Chondrocyte (in vitro differentiated cells): Measurements from ENCODE around the gene SRSF3. TPM values are rescaled to one million over a fixed set of nuclear protein-coding genes. Genes with fewer than 3 reads are reported as not detected.
"Not testable (repeated sequence)": the region's sequence is repeated elsewhere in the genome, so short reads cannot be mapped to it uniquely, and the experiment has no call there.

Source experiments
- DNase-seq: peaks from one replicate; pipeline ENCODE4 v3.0.0; 2021; ENCODE audit warnings: mixed read lengths, low spot score
- H3K27ac Mint-ChIP-seq: one replicate; pipeline ENCODE4 v1.8.0; 2021; ENCODE audit warnings: mild to moderate bottlenecking, moderate library complexity, mixed read lengths; ENCODE audit not compliant: unreplicated experiment
- H3K27me3 Mint-ChIP-seq: 2 replicates; pipeline ENCODE4 v1.8.0; 2021; ENCODE audit warnings: low read depth, mixed read lengths
- H3K36me3 Mint-ChIP-seq: 2 replicates; pipeline ENCODE4 v1.8.0; 2021; ENCODE audit warnings: low read depth, mixed read lengths
- H3K4me1 Mint-ChIP-seq: 2 replicates; pipeline ENCODE4 v1.8.0; 2021; ENCODE audit warnings: low read depth, mild to moderate bottlenecking, mixed read lengths
- H3K4me3 Mint-ChIP-seq: one replicate; pipeline ENCODE4 v1.8.0; 2021; ENCODE audit warnings: mild to moderate bottlenecking, moderate library complexity, mixed read lengths; ENCODE audit not compliant: unreplicated experiment
- H3K9me3 Mint-ChIP-seq: 2 replicates; pipeline ENCODE4 v1.8.0; 2021; ENCODE audit warnings: low read depth, mixed read lengths
- CTCF ChIP-seq: fragments of 200-600 bp; sonication (generic); IDR thresholded peaks from 2 replicates; pipeline ENCODE4 v1.5.0; 2021; ENCODE audit warnings: antibody characterized with exemption, mild to moderate bottlenecking, moderate library complexity
- total RNA-seq: library from RNA; stranded (reverse); gene quantifications from 3 replicates; pipeline ENCODE4 v1.2.1, GENCODE V29; 2021

Gene SRSF3
- total RNA-seq, 1 donor from 2014 or later: 191 TPM

GRCh38 chr6:36609582-36609981 lies 15.4 kb downstream of the SRSF3 start:
- H3K4me1 Mint-ChIP-seq: peaks cover 29% of the 10 kb centered on the region
- H3K27ac Mint-ChIP-seq: peak overlapping the region; percentile 56
- no peak for TF ChIP-seq CTCF
- H3K36me3 Mint-ChIP-seq: peaks cover 36% of the 10 kb centered on the region
- peak; percentile 7 for DNase-seq
- H3K4me3 Mint-ChIP-seq: no peak overlapping the region
- H3K9me3 Mint-ChIP-seq: no peaks in the 10 kb centered on the region
- H3K27me3 Mint-ChIP-seq: no peaks in the 10 kb centered on the region

GRCh38 chr6:36610041-36610955 lies 16.1 kb downstream of the SRSF3 start:
- peaks cover 21% of the 10 kb centered on the region for H3K4me1 Mint-ChIP-seq
- TF ChIP-seq CTCF: no peak
- H3K27ac Mint-ChIP-seq: no peak overlapping the region
- H3K4me3 Mint-ChIP-seq: no peak overlapping the region
- no peaks in the 10 kb centered on the region for H3K27me3 Mint-ChIP-seq
- DNase-seq: peak; percentile 9
- no peaks in the 10 kb centered on the region for H3K9me3 Mint-ChIP-seq
- H3K36me3 Mint-ChIP-seq: peaks cover 30% of the 10 kb centered on the region

- TF ChIP-seq CTCF: no peak
- Mint-ChIP-seq H3K4me3 (no peak overlapping the region), H3K36me3 (peaks cover 25% of the 10 kb centered on the region), H3K27ac (peak overlapping the region; percentile 9), H3K4me1 (peaks cover 15% of the 10 kb centered on the region), H3K27me3 (no peaks in the 10 kb centered on the region), H3K9me3 (no peaks in the 10 kb centered on the region)
- DNase-seq: peak; percentile 17
Observed at GRCh38 chr6:36610956-36611336, 16.8 kb downstream of the SRSF3 start.

DNA sequence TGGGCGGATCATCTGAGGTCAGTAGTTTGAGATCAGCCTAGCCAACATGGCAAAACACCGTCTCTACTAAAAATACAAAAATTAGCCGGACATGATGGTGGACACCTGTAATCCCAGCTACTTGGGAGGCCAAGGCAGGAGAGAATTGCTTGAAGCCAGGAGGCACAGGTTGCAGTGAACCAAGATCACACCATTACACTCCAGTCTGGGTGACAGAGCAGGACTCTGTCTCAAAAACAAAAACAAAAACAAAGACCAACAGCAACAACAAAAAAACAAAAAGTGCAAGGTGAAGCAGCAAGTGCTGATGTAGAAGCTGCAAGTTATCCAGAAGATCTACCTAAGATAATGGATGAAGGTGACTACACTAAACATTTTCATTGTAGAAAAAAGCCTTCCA lies 17.5 kb downstream of the SRSF3 start:
- H3K4me3 Mint-ChIP-seq, H3K27ac Mint-ChIP-seq, DNase-seq, H3K27me3 Mint-ChIP-seq, H3K9me3 Mint-ChIP-seq: not testable (repeated sequence)
- Mint-ChIP-seq H3K36me3 (peaks cover 20% of the 10 kb centered on the region), H3K4me1 (peaks cover 10% of the 10 kb centered on the region)

DNA sequence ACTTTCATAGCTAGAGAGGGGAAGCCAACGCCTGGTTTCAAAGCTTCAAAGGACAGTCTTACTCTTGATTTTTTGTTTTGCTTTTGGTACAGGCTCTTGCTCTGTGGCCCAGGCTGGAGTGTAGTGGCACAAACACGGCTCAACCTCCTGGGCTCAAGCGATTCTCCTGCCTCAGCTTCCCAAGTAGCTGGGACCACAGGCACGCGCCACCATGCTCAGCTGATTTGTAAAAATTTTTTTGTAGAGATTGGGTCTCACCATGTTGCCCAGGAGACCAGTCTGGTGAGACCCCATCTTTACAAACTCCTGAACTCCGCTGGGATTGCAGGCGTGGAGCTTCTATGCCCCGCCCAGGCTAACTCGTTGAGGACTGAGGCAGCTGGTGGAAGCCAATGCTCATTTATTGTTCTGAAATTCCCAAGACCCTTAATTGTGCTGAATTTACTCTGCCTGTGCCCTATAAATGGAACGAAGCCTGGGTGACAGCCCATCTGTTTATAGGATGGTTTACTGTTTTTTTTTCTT lies 18.0 kb downstream of the SRSF3 start:
- Mint-ChIP-seq H3K4me1 (peaks cover 11% of the 10 kb centered on the region), H3K4me3 (no peak overlapping the region), H3K9me3 (no peaks in the 10 kb centered on the region), H3K27me3 (no peaks in the 10 kb centered on the region), H3K36me3 (peaks cover 20% of the 10 kb centered on the region), H3K27ac (no peak overlapping the region)
- no peak for TF ChIP-seq CTCF
- DNase-seq: peak; percentile 49
